NCI-H1417 treated with DMSO at 0.1 percent for 48 hours (cell line): ENCODE measurements around the gene GPR32.
"Not testable (repeated sequence)": the region's sequence is repeated elsewhere in the genome, so short reads cannot be mapped to it uniquely, and the experiment has no call there.

ENCODE experiments used
- DNase-seq: peaks from one replicate; lab custom pipeline; 2025; lab: John Stamatoyannopoulos, UW

GPR32 gene

DNA sequence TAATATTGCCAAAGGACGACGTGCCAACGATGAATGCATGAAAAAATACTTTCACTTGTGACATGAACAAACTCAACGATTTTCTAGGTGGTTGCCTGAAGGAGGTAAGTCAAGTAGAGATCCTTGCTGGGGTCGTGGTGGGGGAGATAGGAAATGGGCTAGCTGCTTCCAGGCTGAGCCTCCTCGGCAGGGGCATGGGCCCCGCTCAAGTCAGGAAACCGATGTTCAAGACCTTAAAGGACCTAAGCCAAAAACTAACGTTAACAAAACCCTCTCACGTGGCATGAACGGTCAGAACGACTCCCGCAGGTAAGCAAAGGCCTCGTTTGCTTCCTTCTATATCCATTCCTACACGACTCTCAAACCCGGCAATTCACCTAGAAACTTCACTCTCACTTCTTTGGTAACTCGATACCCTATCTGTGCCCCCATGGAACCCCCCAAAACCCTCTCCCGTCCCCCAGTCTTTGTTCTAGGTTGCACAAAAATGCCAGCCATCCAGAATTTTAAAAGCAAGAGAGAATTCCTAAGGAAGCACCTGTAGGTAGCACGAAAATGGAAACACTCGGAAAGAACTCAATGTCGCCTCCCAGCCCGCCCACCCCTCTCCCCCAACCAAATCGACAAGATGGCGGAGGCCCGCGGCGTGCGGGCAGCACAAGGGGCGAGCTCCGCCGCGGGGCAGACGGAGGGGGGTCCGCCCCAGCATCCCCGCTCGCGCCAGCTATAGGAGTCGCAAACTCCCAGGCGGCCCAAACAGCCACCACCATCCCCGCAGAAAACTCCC is 33.6 kb downstream of the GPR32 start:
- no peak for DNase-seq

DNA sequence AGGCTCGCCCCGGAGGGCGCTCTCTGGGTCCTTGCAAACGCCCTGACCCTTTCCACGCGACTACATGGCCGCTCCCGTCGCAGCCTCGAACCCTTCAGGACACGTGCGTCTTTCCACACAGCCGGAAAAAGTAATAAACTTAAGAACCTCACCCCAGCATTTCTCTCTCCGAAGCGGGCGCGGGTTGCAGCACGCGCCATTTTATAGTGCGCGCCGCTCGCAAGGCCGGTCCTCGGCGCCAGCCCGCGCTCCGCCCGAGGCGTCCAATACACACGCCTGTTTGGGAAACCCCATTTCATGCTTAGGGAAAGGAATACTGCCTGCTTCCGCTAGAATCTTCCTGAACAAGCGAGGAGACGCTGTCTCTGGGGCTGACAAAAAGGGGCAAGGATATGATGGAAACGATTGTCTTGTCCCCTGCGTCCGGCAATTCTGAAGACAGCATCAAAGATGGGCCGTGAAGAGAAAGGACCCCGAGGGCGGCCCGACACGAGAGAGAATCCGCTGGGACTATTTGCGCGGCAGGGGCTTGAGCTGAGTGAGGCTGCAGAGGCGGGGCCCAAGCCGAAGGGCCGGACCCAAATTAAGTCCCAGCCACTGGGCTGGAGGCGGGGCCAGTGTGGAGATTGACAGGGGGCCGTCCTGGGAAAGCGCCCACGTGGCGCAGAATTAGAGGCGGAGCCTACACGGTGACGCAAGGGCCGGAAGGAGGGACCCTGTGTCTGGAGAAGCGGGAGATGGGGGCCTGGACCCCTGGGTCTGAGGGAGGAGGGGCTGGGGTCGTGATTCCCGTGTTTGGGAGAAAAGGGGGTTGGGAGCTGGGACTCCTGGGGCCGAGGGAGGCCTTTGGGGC is 34.4 kb downstream of the GPR32 start:
- DNase-seq, result peak; percentile 93

DNA sequence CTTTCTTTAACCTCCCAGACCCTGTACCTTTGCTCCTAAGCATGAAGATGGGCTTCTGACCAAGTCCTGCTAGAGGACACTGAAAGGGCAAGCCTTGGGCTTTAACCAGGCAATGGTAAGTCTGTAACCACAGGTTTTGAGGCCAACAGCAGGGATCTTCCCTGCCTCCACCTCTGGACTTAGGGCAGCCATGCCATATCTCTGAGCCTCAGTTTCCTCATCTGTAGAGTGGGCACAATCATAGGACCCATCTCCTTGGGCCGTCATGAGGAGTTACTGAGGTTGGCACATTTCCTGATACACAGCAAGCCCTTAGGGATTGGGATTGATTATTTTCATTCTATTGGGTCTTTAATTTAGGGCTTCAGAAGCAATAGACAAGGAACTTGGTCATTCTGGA is 38.6 kb downstream of the GPR32 start:
- DNase-seq, result no peak

DNA sequence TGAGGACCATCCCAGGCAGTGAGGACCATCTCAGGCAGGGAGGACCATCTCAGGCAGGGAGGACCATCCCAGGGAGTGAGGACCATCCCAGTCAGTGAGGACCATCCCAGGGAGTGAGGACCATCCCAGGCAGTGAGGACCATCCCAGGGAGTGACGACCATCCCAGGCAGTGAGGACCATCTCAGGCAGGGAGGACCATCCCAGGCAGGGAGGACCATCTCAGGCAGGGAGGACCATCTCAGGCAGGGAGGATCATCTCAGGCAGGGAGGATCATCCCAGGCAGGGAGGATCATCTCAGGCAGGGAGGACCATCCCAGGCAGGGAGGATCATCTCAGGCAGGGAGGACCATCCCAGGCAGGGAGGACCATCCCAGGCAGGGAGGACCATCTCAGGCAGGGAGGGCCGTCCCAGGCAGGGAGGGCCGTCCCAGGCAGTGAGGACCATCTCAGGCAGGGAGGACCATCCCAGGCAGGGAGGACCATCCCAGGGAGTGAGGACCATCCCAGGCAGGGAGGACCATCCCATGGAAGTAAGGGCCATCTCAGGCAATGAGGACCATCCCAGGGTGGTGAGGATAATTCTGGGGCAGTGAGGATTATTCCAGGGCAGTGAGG is 41.5 kb downstream of the GPR32 start:
- DNase-seq, result not testable (repeated sequence)

DNA sequence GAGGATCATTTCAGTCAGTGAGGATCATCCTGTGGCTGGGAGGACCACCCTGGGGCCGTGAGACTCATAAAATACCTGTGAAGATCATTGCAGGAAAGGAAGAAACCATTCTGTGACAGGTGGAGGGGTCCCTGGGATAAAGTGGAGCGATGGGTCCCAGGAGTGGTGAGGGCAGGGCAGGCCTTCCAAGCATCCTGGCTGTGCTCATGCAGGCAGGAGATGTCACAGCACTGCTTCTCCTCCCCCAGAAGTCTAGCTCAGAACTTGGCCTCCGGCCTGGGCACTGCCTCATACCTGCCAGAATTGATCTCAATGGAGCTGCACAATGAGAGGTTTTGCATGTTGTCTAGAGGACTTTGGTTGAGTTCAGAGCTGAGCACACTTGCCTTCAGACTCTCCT is 42.2 kb downstream of the GPR32 start:
- no peak for DNase-seq

DNA sequence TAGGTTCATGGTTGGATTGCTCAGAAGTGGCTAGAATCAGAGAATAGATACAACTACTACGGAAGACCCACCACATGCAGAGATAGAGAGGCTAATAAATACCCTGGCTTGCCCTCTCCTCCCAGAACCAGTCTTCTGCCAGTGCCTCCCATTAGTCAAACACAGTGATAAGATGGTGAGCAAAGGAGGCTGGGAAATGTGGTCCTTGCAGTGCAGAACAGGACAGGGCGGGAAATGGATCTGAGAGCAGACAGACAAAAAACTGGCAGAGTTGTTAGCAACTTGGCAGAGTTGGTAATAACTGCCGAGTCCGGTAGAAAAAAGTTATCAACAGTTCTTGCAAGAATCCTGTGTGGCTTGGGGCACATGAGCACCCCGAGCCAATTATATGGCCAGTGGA is 44.6 kb downstream of the GPR32 start:
- DNase-seq, result no peak

DNA sequence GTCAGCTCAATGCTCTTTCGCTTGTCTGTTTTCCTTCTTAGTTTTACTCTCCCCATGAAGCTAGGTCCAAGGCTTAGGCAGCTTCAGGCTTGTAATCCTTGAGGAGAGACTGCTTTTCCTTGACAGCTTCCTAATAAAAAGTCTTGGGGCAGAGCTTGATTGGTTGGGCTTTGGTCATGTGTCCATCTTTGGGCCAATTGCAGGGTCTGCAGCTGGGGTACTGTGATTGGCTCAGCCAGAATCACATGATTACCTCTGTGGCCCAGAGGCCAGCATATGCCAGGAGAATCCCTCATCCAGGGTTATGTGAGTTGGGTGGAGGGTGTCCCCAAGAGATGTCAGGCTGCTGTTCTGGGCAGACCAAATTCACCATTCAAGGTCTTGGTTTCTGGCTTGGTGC is 45.2 kb downstream of the GPR32 start:
- DNase-seq, result no peak

DNA sequence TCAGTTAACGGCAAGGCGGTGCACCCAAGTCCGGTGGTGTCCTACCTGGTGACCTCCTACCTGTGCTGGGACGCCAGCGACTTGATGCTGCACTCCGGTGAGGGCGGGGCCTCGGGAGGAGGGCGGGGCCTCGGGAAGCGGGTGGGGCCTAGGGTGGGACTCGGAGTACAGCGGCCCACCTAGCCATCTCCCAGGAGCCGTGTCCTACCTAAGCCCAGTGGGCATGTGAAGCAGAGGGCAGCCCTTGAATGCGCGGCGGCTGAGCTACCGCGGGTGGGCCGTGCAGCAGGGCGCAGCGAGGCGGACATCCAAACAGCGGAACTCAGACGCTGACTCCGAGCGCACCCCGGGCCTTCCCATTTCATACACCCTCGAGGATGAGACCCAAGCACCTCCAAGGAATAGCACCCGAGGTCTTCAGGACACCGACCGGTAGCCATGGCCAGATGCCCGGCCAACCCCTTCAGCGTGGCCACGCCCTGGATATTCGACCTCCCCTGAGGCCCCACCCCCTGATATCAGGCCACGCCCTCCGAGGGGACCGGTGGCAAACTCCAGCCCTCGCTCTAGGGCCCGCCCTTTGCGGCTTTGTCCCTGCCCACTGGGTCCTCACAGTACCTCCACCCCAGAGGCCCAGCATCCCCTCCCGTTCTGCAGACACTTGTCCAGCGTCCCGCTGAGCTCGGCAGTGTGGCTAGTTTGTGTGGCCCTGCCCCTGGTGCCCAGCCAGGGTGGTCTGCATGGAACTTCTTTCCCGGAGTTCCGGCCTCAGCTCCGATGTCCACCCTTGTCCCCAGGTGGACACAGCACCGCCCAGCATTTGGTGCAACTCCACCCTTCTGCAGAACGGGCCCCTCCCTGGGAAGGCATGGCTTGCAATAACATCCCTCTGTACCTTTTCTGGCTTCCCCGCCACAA is 47.9 kb downstream of the GPR32 start:
- peak; percentile 27 for DNase-seq

DNA sequence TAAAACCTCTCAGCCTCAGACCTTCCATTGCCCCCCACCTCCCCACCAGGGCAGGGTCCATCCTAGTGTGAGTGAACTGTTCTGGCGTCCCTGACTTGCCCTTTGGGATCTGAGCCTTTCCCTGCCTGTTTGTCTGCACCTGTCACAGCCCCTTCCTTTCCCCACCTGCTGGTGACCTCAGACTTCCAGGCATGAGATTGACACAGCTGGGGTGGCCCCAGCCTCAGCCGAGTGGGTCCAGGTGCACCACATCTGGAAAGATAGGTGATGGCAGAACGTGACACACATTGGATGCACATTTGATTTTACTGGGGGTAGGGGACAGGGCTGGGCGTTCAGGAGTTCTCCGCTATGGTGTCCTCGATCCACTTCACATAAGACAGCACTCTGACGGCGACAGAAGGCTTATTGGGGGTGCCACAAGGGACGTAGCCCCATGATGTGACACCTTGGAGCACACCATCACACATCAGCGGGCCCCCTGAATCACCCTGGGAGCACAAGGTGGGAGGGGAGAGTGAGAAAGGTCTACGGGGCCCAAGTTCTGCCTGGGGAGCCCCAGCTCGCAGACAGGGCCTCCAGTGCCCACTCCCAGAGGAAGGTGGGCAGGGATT is 48.7 kb downstream of the GPR32 start:
- no peak for DNase-seq

DNA sequence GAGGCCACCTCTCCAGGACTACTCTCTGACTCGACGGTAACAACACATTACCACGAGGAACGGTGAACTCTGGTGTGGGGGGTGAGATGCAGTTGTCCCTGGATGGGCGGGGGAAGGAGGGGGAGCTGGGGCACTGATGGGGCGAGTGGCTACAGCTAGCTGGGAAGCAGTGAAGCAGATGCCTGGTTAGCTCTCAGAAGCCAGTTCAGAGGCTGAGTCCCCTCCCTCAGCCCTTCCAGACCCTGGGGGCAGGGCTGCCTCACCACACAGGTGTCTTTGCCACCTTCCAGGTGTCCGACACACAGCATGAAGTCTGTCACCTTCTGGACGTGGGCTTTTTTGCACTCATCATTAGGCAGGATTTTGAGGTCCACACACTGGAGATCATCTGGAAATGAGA is 49.4 kb downstream of the GPR32 start:
- DNase-seq, result no peak

DNA sequence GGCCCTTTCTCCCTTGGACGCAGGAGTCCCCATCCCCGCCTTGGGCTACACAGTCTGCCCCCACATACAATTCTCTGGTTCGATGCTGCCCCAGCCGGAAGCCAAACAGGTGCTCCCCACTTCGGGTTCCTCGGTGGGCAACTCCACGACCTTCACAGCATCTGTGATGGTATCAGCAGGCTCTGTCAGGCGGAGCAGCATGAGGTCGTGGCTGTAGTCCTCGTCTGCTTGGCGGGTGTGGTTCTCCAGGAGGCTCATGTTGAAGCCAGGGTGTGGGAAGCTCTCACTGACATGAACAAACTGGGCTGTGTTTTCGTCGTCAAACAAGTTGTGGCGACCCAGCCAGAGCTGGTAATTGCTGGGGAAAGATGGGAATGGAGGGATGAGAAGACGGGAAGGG is 49.8 kb downstream of the GPR32 start:
- no peak for DNase-seq

DNA sequence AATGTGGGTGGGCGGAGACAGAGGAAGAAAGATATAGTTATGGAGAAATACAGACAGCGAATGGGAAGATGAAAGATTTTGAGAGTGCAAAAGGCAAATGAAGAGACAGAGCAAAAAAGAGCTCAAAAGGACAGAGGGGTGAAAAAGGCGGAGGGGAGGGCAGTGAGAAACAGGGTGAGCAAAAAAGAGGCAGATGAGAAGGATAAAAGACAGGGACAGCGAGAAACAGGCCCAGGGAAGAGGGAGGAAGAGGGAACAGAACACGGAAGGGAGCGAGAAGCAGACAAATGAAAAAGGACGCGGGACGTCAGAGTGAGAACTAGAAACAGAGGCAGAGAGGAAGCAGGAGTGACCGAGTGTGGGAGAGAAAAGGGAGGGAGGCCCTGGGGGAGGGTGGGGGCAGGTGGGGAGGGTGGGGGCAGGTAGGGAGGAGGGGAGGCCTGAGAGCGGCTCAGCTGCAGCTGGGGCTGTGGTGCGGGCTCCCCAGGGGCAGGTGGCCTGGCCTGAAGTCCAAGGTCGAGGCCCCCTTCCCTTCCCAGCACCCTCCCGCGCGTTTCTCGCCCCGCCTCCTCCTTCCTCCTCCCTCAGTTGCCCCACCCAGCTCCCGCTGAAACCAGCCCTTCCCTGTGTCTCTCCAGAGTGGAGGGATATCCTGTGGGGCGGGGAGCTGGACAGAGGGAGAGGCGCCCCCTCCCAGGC is 50.4 kb downstream of the GPR32 start:
- no peak for DNase-seq

DNA sequence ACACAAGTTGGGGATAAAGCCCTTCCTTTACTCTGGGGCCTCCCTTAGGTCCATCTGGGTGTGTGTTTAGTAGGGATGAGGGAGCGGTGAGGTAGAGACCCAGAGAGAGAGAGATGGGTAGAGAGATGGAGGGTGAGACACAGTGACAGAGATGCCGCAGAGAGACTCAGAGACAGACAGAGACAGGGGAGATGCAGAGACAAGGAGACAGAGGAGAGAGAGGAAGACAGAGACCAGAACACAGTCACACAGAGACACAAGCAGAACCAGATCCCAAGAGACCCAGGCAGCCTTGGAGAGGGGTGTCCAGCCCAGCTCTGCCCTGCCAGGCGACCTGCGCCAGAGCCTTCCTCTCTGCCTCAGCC is 51.0 kb downstream of the GPR32 start:
- DNase-seq, result no peak
